ENCODE measurements around the gene SNX14.

GRCh38 chr6:85458782-85459181 is 134.9 kb downstream of the SNX14 start:
- no peak for TF ChIP-seq TAF1 (IDR thresholded peaks at IDR 0.05; ENCODE audit: borderline replicate concordance, insufficient read depth, low read length)
- TF ChIP-seq POLR2AphosphoS5 (IDR thresholded peaks at IDR 0.05; ENCODE audit: low read depth, low read length): no peak
- no peak for TF ChIP-seq SIN3A (IDR thresholded peaks at IDR 0.05; ENCODE audit: borderline replicate concordance, insufficient read depth, low read length)
- no peak for TF ChIP-seq REST (IDR thresholded peaks at IDR 0.05; ENCODE audit: insufficient read depth in 1 of 2, low read depth in 2 of 2, low read length in 2 of 2)
- TF ChIP-seq FOXP2 (optimal IDR thresholded peaks at IDR 0.05; ENCODE audit: borderline replicate concordance, extremely low read depth, extremely low read length, insufficient read depth): no peak

Measured in PFSK-1 (cell line).